IPS-20b (cell line): ENCODE measurements around the gene CCDC170.
"Not testable (repeated sequence)": the region's sequence is repeated elsewhere in the genome, so short reads cannot be mapped to it uniquely, and the experiment has no call there.

Source experiments
- H3K27ac ChIP-seq: one replicate; pipeline ENCODE4 v1.5.1; 2013; ENCODE audit warnings: low read length
- H3K27me3 ChIP-seq: 2 replicates; pipeline ENCODE4 v1.6.1; 2013; ENCODE audit warnings: mild to moderate bottlenecking, low read length, inconsistent platforms; ENCODE audit not compliant: insufficient read depth
- H3K36me3 ChIP-seq: 2 replicates; pipeline ENCODE4 v1.6.1; 2013; ENCODE audit warnings: low read depth, mild to moderate bottlenecking, inconsistent platforms, low read length, moderate library complexity; ENCODE audit not compliant: insufficient read depth
- H3K4me1 ChIP-seq: 2 replicates; pipeline ENCODE4 v1.6.1; 2013; ENCODE audit warnings: mild to moderate bottlenecking, control low read depth, inconsistent platforms, low read length, moderate library complexity; ENCODE audit not compliant: insufficient read depth
- H3K4me3 ChIP-seq: 2 replicates; pipeline ENCODE4 v1.5.1; 2013; ENCODE audit warnings: mild to moderate bottlenecking, low read length, inconsistent platforms
- H3K9ac ChIP-seq: 2 replicates; pipeline ENCODE4 v1.6.1; 2013; ENCODE audit warnings: low read depth, mild to moderate bottlenecking, inconsistent platforms, low read length, moderate library complexity
- H3K9me3 ChIP-seq: 2 replicates; pipeline ENCODE4 v1.6.1; 2013; ENCODE audit warnings: mild to moderate bottlenecking, low read depth, low read length, inconsistent platforms; ENCODE audit not compliant: insufficient read depth

The CCDC170 gene

GRCh38 chr6:151494936-151495320 is 1.1 kb downstream of the CCDC170 start:
- Histone ChIP-seq H3K9me3 (no peaks in the 10 kb centered on the region), H3K4me3 (peak overlapping the region; percentile 83), H3K36me3 (no peaks in the 10 kb centered on the region), H3K4me1 (peaks cover 6% of the 10 kb centered on the region; the same call in 1 of the 2 replicates), H3K9ac (no peak overlapping the region; the same call in 1 of the 2 replicates), H3K27ac (no peak overlapping the region), H3K27me3 (peaks cover 48% of the 10 kb centered on the region)

GRCh38 chr6:151495380-151495779 is 1.6 kb downstream of the CCDC170 start:
- H3K9me3 ChIP-seq = no peaks in the 10 kb centered on the region
- H3K4me3 ChIP-seq = no peak overlapping the region
- H3K36me3 ChIP-seq = no peaks in the 10 kb centered on the region
- no peak overlapping the region for H3K27ac ChIP-seq
- H3K9ac ChIP-seq = no peak overlapping the region
- peaks cover 6% of the 10 kb centered on the region; the same call in 1 of the 2 replicates for H3K4me1 ChIP-seq
- peaks cover 48% of the 10 kb centered on the region for H3K27me3 ChIP-seq

- no peak overlapping the region for H3K27ac ChIP-seq
- peaks cover 11% of the 10 kb centered on the region; the same call in 1 of the 2 replicates for H3K4me1 ChIP-seq
- no peak overlapping the region for H3K4me3 ChIP-seq
- peaks cover 37% of the 10 kb centered on the region for H3K27me3 ChIP-seq
- no peak overlapping the region for H3K9ac ChIP-seq
- H3K9me3 ChIP-seq = no peaks in the 10 kb centered on the region
- no peaks in the 10 kb centered on the region for H3K36me3 ChIP-seq
Measured at GRCh38 chr6:151497905-151498304, 4.1 kb downstream of the CCDC170 start.

- H3K9me3 ChIP-seq = no peaks in the 10 kb centered on the region
- peaks cover 33% of the 10 kb centered on the region for H3K27me3 ChIP-seq
- no peak overlapping the region for H3K4me3 ChIP-seq
- H3K36me3 ChIP-seq = no peaks in the 10 kb centered on the region
- no peak overlapping the region for H3K9ac ChIP-seq
- H3K27ac ChIP-seq = no peak overlapping the region
- peaks cover 11% of the 10 kb centered on the region; the same call in 1 of the 2 replicates for H3K4me1 ChIP-seq
Measured at GRCh38 chr6:151498327-151498726, 4.5 kb downstream of the CCDC170 start.

- H3K27ac ChIP-seq = no peak overlapping the region
- no peak overlapping the region for H3K4me3 ChIP-seq
- H3K27me3 ChIP-seq = peaks cover 21% of the 10 kb centered on the region
- H3K9ac ChIP-seq = no peak overlapping the region
- no peaks in the 10 kb centered on the region for H3K36me3 ChIP-seq
- peaks cover 11% of the 10 kb centered on the region; the same call in 1 of the 2 replicates for H3K4me1 ChIP-seq
- no peaks in the 10 kb centered on the region for H3K9me3 ChIP-seq
Measured at GRCh38 chr6:151499551-151499950, 5.7 kb downstream of the CCDC170 start.

GRCh38 chr6:151501511-151502136 is 7.8 kb downstream of the CCDC170 start:
- Histone ChIP-seq H3K4me3 (no peak overlapping the region), H3K9me3 (no peaks in the 10 kb centered on the region), H3K9ac (no peak overlapping the region), H3K27me3 (no peaks in the 10 kb centered on the region), H3K36me3 (no peaks in the 10 kb centered on the region), H3K27ac (no peak overlapping the region), H3K4me1 (peaks cover 19% of the 10 kb centered on the region; the same call in 1 of the 2 replicates)

GRCh38 chr6:151502499-151502898 is 8.7 kb downstream of the CCDC170 start:
- no peaks in the 10 kb centered on the region for H3K27me3 ChIP-seq

GRCh38 chr6:151506761-151507160 is 12.9 kb downstream of the CCDC170 start:
- Histone ChIP-seq H3K36me3 (no peaks in the 10 kb centered on the region), H3K27ac (no peak overlapping the region), H3K9ac (no peak overlapping the region), H3K4me1 (peaks cover 11% of the 10 kb centered on the region; the same call in 1 of the 2 replicates), H3K27me3 (no peaks in the 10 kb centered on the region), H3K9me3 (no peaks in the 10 kb centered on the region), H3K4me3 (no peak overlapping the region)

More at GRCh38 chr6:151502499-151502898, 8.7 kb downstream of the CCDC170 start:
- Histone ChIP-seq H3K4me3 (no peak overlapping the region), H3K4me1 (peaks cover 22% of the 10 kb centered on the region; the same call in 1 of the 2 replicates), H3K27ac (no peak overlapping the region), H3K9ac (no peak overlapping the region), H3K9me3 (no peaks in the 10 kb centered on the region), H3K36me3 (no peaks in the 10 kb centered on the region)

GRCh38 chr6:151509048-151509447 is 15.2 kb downstream of the CCDC170 start:
- Histone ChIP-seq H3K27ac (no peak overlapping the region), H3K9ac (no peak overlapping the region), H3K27me3 (no peaks in the 10 kb centered on the region), H3K9me3 (no peaks in the 10 kb centered on the region), H3K36me3 (no peaks in the 10 kb centered on the region), H3K4me3 (no peak overlapping the region), H3K4me1 (peaks cover 11% of the 10 kb centered on the region; the same call in 1 of the 2 replicates)

- no peaks in the 10 kb centered on the region for H3K27me3 ChIP-seq
- peaks cover under 1% of the 10 kb centered on the region; the same call in 1 of the 2 replicates for H3K9me3 ChIP-seq
- no peak overlapping the region for H3K27ac ChIP-seq
- H3K4me1 ChIP-seq = no peaks in the 10 kb centered on the region
- H3K4me3 ChIP-seq = no peak overlapping the region
- no peak overlapping the region for H3K9ac ChIP-seq
- no peaks in the 10 kb centered on the region for H3K36me3 ChIP-seq
Measured at GRCh38 chr6:151512481-151512880, 18.7 kb downstream of the CCDC170 start.

GRCh38 chr6:151514000-151514730 is 20.3 kb downstream of the CCDC170 start:
- H3K9me3 ChIP-seq = peaks cover 17% of the 10 kb centered on the region
- H3K27me3 ChIP-seq = no peaks in the 10 kb centered on the region
- H3K9ac ChIP-seq = no peak overlapping the region
- H3K4me1 ChIP-seq = no peaks in the 10 kb centered on the region
- no peaks in the 10 kb centered on the region for H3K36me3 ChIP-seq
- H3K4me3 ChIP-seq = no peak overlapping the region
- no peak overlapping the region for H3K27ac ChIP-seq

GRCh38 chr6:151518992-151519391 is 25.2 kb downstream of the CCDC170 start:
- H3K4me1 ChIP-seq, H3K36me3 ChIP-seq, H3K27me3 ChIP-seq, H3K9ac ChIP-seq, H3K4me3 ChIP-seq, H3K27ac ChIP-seq: not testable (repeated sequence)
- H3K9me3 ChIP-seq = peaks cover 38% of the 10 kb centered on the region
